ENCODE data around the gene DNHD1. TPM values are rescaled to one million over a fixed set of nuclear protein-coding genes. Genes with fewer than 3 reads are reported as not detected.

Gene DNHD1
- total and polyA plus RNA-seq, 2 of the 13 experiments (the other 11 are each of a cell fraction or from before 2014, with no cell fraction given) = 2.7 to 9.3 TPM

- Histone ChIP-seq H3K9me3 (ENCODE audit: low read length) (no peaks in the 10 kb centered on the region), H2AFZ (ENCODE audit: low read length) (no peak overlapping the region), H3K27ac (ENCODE audit: extremely low read length, insufficient read depth, low read length) (no peak overlapping the region), H3K4me2 (ENCODE audit: low read depth, low read length) (no peak overlapping the region), H3K4me1 (ENCODE audit: insufficient read depth, low read length) (no peaks in the 10 kb centered on the region), H3K36me3 (replicated peaks in 1 of 2; ENCODE audit: control insufficient read depth in 1 of 2, insufficient read depth in 2 of 2, low read length in 2 of 2) (peaks cover 0 to 7% of the 10 kb centered on the region in 2 experiments; a peak in 3 of 5 replicates), H3K27me3 (ENCODE audit: control insufficient read depth in 1 of 2, insufficient read depth in 2 of 2, low read length in 2 of 2) (no peaks in the 10 kb centered on the region), H3K79me2 (ENCODE audit: insufficient read depth, low read length) (no peaks in the 10 kb centered on the region), H3K9ac (ENCODE audit: insufficient read depth, low read depth, low read length) (no peak overlapping the region), H4K20me1 (ENCODE audit: insufficient read depth, low read length) (no peaks in the 10 kb centered on the region), H3K4me3 (replicated peaks in 1 of 3; ENCODE audit: insufficient read depth in 1 of 3, low read depth in 2 of 3, low read length in 3 of 3) (no peak overlapping the region)
- no peak for ATAC-seq
- CTCF ChIA-PET (ENCODE audit: low intra/inter-chr PET ratio, low total read pairs) = no interaction called here
- POLR2A ChIA-PET = no interaction called here
- 71% methylated on average over 2 of the region's 2 CpGs for WGBS (ENCODE audit: low lambda C conversion rate)
- no peak for FAIRE-seq
- TF ChIP-seq BCLAF1 (IDR thresholded peaks at IDR 0.05) (no peak), ZNF800 (CRISPR knock-in tag; IDR thresholded peaks at IDR 0.05) (no peak), ZMYM2 (CRISPR knock-in tag; IDR thresholded peaks at IDR 0.05) (no peak), SNAPC2 (CRISPR knock-in tag; IDR thresholded peaks at IDR 0.05) (no peak), SMAD3 (CRISPR knock-in tag; IDR thresholded peaks at IDR 0.05) (no peak), UBTF (CRISPR knock-in tag; IDR thresholded peaks at IDR 0.05) (no peak), IRF1 (CRISPR knock-in tag; IDR thresholded peaks at IDR 0.05; ENCODE audit: low read depth) (no peak), DPF2 (CRISPR knock-in tag; IDR thresholded peaks at IDR 0.05; ENCODE audit: borderline replicate concordance, low read depth) (no peak), TCF7 (IDR thresholded peaks at IDR 0.05; ENCODE audit: low read depth) (no peak), FOSL2 (CRISPR knock-in tag; IDR thresholded peaks at IDR 0.05) (no peak), NR1H2 (CRISPR knock-in tag; IDR thresholded peaks at IDR 0.05; ENCODE audit: borderline replicate concordance, low read depth) (no peak)
- BruUV-seq (replicated peaks) = no TSS peak
- DNase-seq (ENCODE audit: low spot score) = no peak
- intact Hi-C loops (cut with micrococcal nuclease; ENCODE audit: unreplicated experiment) (no loop called here), in situ Hi-C loops (cut with HindIII; ENCODE audit: extremely low pct_ligation_motif_present, low pct_unique_long_range_greater_than_20kb) (no loop called here)
Measured at GRCh38 chr11:6458352-6459098, 38.6 kb upstream of the DNHD1 start.

Data from HepG2 (cell line).